Measurements from ENCODE around the gene MAST4. TPM values are rescaled to one million over a fixed set of nuclear protein-coding genes. Genes with fewer than 3 reads are reported as not detected.

The MAST4 gene
- total RNA-seq, 1 donor from 2014 or later = 22.3 TPM

GRCh38 chr5:66810151-66810550 is 214.0 kb downstream of the MAST4 start:
- no peaks in the 10 kb centered on the region for H4K20me1 ChIP-seq (ENCODE audit: insufficient read depth, low read length)
- FAIRE-seq (no peak), DNase-seq (ENCODE audit: low read depth) (no peak)
- Mint-ChIP-seq H3K36me3 (ENCODE audit: low read depth, unreplicated experiment) (no peaks in the 10 kb centered on the region), H3K9me3 (ENCODE audit: unreplicated experiment) (no peaks in the 10 kb centered on the region), H3K4me1 (ENCODE audit: low read depth, unreplicated experiment) (no peaks in the 10 kb centered on the region), H3K27ac (ENCODE audit: unreplicated experiment) (no peak overlapping the region), H3K4me3 (ENCODE audit: unreplicated experiment) (no peak overlapping the region), H3K27me3 (ENCODE audit: low read depth, unreplicated experiment) (peaks cover 3% of the 10 kb centered on the region)
- no peak for TF ChIP-seq CTCF (IDR thresholded peaks at IDR 0.05; ENCODE audit: insufficient read depth, low read depth, low read length)
- TF ChIP-seq EZH2 (IDR thresholded peaks at IDR 0.05; ENCODE audit: insufficient read depth, low read length) = no peak
- H2AFZ ChIP-seq (ENCODE audit: low read depth, low read length) = no peak overlapping the region
- no peaks in the 10 kb centered on the region for H3K79me2 ChIP-seq (ENCODE audit: insufficient read depth, low read length)
- H3K9me3 ChIP-seq (ENCODE audit: insufficient read depth, low read depth, low read length) = no peaks in the 10 kb centered on the region
- H3K36me3 ChIP-seq (ENCODE audit: insufficient read depth, low read length) = no peaks in the 10 kb centered on the region
- H3K27me3 ChIP-seq (ENCODE audit: insufficient read depth, low read length) = no peaks in the 10 kb centered on the region
- no peaks in the 10 kb centered on the region for H3K4me1 ChIP-seq (ENCODE audit: insufficient read depth, low read length)
- no peak overlapping the region for H3K4me2 ChIP-seq (ENCODE audit: low read length)
- H3K4me3 ChIP-seq (ENCODE audit: insufficient read depth, low read depth, low read length) = no peak overlapping the region
- H3K27ac ChIP-seq (ENCODE audit: low read depth, low read length) = no peak overlapping the region
- H3K9ac ChIP-seq (ENCODE audit: low read length) = no peak overlapping the region

- Mint-ChIP-seq H3K27ac (ENCODE audit: unreplicated experiment) (no peak overlapping the region), H3K36me3 (ENCODE audit: low read depth, unreplicated experiment) (no peaks in the 10 kb centered on the region), H3K4me3 (ENCODE audit: unreplicated experiment) (no peak overlapping the region), H3K9me3 (ENCODE audit: unreplicated experiment) (no peaks in the 10 kb centered on the region), H3K4me1 (ENCODE audit: low read depth, unreplicated experiment) (no peaks in the 10 kb centered on the region), H3K27me3 (ENCODE audit: low read depth, unreplicated experiment) (no peaks in the 10 kb centered on the region)
- H3K36me3 ChIP-seq (ENCODE audit: insufficient read depth, low read length) = no peaks in the 10 kb centered on the region
- H3K9me3 ChIP-seq (ENCODE audit: insufficient read depth, low read depth, low read length) = no peaks in the 10 kb centered on the region
- H3K27me3 ChIP-seq (ENCODE audit: insufficient read depth, low read length) = no peaks in the 10 kb centered on the region
- H3K4me2 ChIP-seq (ENCODE audit: low read length) = no peak overlapping the region
- no peaks in the 10 kb centered on the region for H4K20me1 ChIP-seq (ENCODE audit: insufficient read depth, low read length)
- H3K9ac ChIP-seq (ENCODE audit: low read length) = no peak overlapping the region
- DNase-seq (ENCODE audit: low read depth) = no peak
- no peaks in the 10 kb centered on the region for H3K79me2 ChIP-seq (ENCODE audit: insufficient read depth, low read length)
- no peak overlapping the region for H3K4me3 ChIP-seq (ENCODE audit: insufficient read depth, low read depth, low read length)
- no peak overlapping the region for H2AFZ ChIP-seq (ENCODE audit: low read depth, low read length)
- no peak for FAIRE-seq
- no peaks in the 10 kb centered on the region for H3K4me1 ChIP-seq (ENCODE audit: insufficient read depth, low read length)
- no peak overlapping the region for H3K27ac ChIP-seq (ENCODE audit: low read depth, low read length)
- TF ChIP-seq CTCF (IDR thresholded peaks at IDR 0.05; ENCODE audit: insufficient read depth, low read depth, low read length) (no peak), EZH2 (IDR thresholded peaks at IDR 0.05; ENCODE audit: insufficient read depth, low read length) (no peak)
Measured at GRCh38 chr5:66810848-66811261, 214.7 kb downstream of the MAST4 start.

GRCh38 chr5:66812291-66812690 is 216.1 kb downstream of the MAST4 start:
- Mint-ChIP-seq H3K4me3 (ENCODE audit: unreplicated experiment) (no peak overlapping the region), H3K36me3 (ENCODE audit: low read depth, unreplicated experiment) (no peaks in the 10 kb centered on the region), H3K27me3 (ENCODE audit: low read depth, unreplicated experiment) (no peaks in the 10 kb centered on the region), H3K9me3 (ENCODE audit: unreplicated experiment) (no peaks in the 10 kb centered on the region), H3K27ac (ENCODE audit: unreplicated experiment) (no peak overlapping the region), H3K4me1 (ENCODE audit: low read depth, unreplicated experiment) (no peaks in the 10 kb centered on the region)
- no peaks in the 10 kb centered on the region for H3K27me3 ChIP-seq (ENCODE audit: insufficient read depth, low read length)
- no peak overlapping the region for H3K4me3 ChIP-seq (ENCODE audit: insufficient read depth, low read depth, low read length)
- H3K9me3 ChIP-seq (ENCODE audit: insufficient read depth, low read depth, low read length) = no peaks in the 10 kb centered on the region
- no peak overlapping the region for H3K27ac ChIP-seq (ENCODE audit: low read depth, low read length)
- DNase-seq (ENCODE audit: low read depth) (no peak), FAIRE-seq (no peak)
- H3K9ac ChIP-seq (ENCODE audit: low read length) = no peak overlapping the region
- no peaks in the 10 kb centered on the region for H3K36me3 ChIP-seq (ENCODE audit: insufficient read depth, low read length)
- H3K4me2 ChIP-seq (ENCODE audit: low read length) = no peak overlapping the region
- TF ChIP-seq EZH2 (IDR thresholded peaks at IDR 0.05; ENCODE audit: insufficient read depth, low read length) = no peak
- TF ChIP-seq CTCF (IDR thresholded peaks at IDR 0.05; ENCODE audit: insufficient read depth, low read depth, low read length) = no peak
- no peaks in the 10 kb centered on the region for H3K79me2 ChIP-seq (ENCODE audit: insufficient read depth, low read length)
- H2AFZ ChIP-seq (ENCODE audit: low read depth, low read length) = no peak overlapping the region
- no peaks in the 10 kb centered on the region for H3K4me1 ChIP-seq (ENCODE audit: insufficient read depth, low read length)
- H4K20me1 ChIP-seq (ENCODE audit: insufficient read depth, low read length) = no peaks in the 10 kb centered on the region
